ENCODE data around the gene AANAT. TPM values are rescaled to one million over a fixed set of nuclear protein-coding genes. Genes with fewer than 3 reads are reported as not detected.

The AANAT gene
- polyA plus RNA-seq, 6 donors from 2014 or later = 0.24 to 1.2 (median 0.43) TPM; not detected in 3

- no peaks in the 10 kb centered on the region for H3K9me3 Mint-ChIP-seq
- H3K4me1 Mint-ChIP-seq = peaks cover 65 to 91% (median 70%) of the 10 kb centered on the region in 3 donors
- ATAC-seq (ENCODE audit: low read depth in 2 of 2) = peak; percentile 61 to 64
- H3K27ac Mint-ChIP-seq = peak overlapping the region; percentile 49 to 96 (median 76)
- peak overlapping the region; percentile 2 to 86 (median 64) for H3K4me3 Mint-ChIP-seq
- H3K36me3 Mint-ChIP-seq = peaks cover 0 to 6% of the 10 kb centered on the region in 2 donors
- DNase-seq = no peak
- H3K27me3 Mint-ChIP-seq = no peaks in the 10 kb centered on the region
Measured at GRCh38 chr17:76433693-76434092, 33.7 kb upstream of the AANAT start.

- Mint-ChIP-seq H3K4me1 (peaks cover 70 to 93% (median 75%) of the 10 kb centered on the region in 3 donors), H3K36me3 (peaks cover 0 to 4% of the 10 kb centered on the region in 2 donors)
- no peak for ATAC-seq (ENCODE audit: low read depth in 2 of 2)
Measured at GRCh38 chr17:76434870-76435269, 32.5 kb upstream of the AANAT start.

GRCh38 chr17:76435751-76436150 is 31.7 kb upstream of the AANAT start:
- ATAC-seq (ENCODE audit: low read depth in 2 of 2) (no peak), DNase-seq (no peak)
- no peak overlapping the region for H3K4me3 Mint-ChIP-seq
- H3K4me1 Mint-ChIP-seq = peaks cover 73 to 91% (median 79%) of the 10 kb centered on the region in 3 donors
- no peaks in the 10 kb centered on the region for H3K36me3 Mint-ChIP-seq
- H3K27ac Mint-ChIP-seq = peak overlapping the region in 2 of 6 donors; percentile 62 to 70
- no peaks in the 10 kb centered on the region for H3K9me3 Mint-ChIP-seq
- no peaks in the 10 kb centered on the region for H3K27me3 Mint-ChIP-seq

More at GRCh38 chr17:76434870-76435269, 32.5 kb upstream of the AANAT start:
- H3K9me3 Mint-ChIP-seq = no peaks in the 10 kb centered on the region
- H3K27me3 Mint-ChIP-seq = no peaks in the 10 kb centered on the region
- peak overlapping the region in 3 of 8 donors; percentile 1 to 52 (median 47) for H3K4me3 Mint-ChIP-seq
- DNase-seq = no peak
- peak overlapping the region in 5 of 6 donors; percentile 32 to 95 (median 69) for H3K27ac Mint-ChIP-seq

GRCh38 chr17:76437467-76438402 is 29.7 kb upstream of the AANAT start:
- H3K9me3 Mint-ChIP-seq = no peaks in the 10 kb centered on the region
- peak overlapping the region in 2 of 6 donors; percentile 62 to 86 for H3K27ac Mint-ChIP-seq
- H3K36me3 Mint-ChIP-seq = no peaks in the 10 kb centered on the region
- DNase-seq = no peak
- no peaks in the 10 kb centered on the region for H3K27me3 Mint-ChIP-seq
- ATAC-seq (ENCODE audit: low read depth in 2 of 2) = no peak
- peak overlapping the region in 1 of 8 donors; percentile 10 for H3K4me3 Mint-ChIP-seq
- H3K4me1 Mint-ChIP-seq = peaks cover 79 to 91% (median 88%) of the 10 kb centered on the region in 3 donors

- no peaks in the 10 kb centered on the region for H3K36me3 Mint-ChIP-seq
- H3K9me3 Mint-ChIP-seq = no peaks in the 10 kb centered on the region
- ATAC-seq (ENCODE audit: low read depth in 2 of 2) (no peak), DNase-seq (no peak)
- H3K27ac Mint-ChIP-seq = peak overlapping the region in 1 of 6 donors; percentile 49
- peaks cover 78 to 91% (median 88%) of the 10 kb centered on the region in 3 donors for H3K4me1 Mint-ChIP-seq
- H3K27me3 Mint-ChIP-seq = no peaks in the 10 kb centered on the region
- peak overlapping the region in 1 of 8 donors; percentile 51 for H3K4me3 Mint-ChIP-seq
Measured at GRCh38 chr17:76438906-76439305, 28.5 kb upstream of the AANAT start.

- H3K27ac Mint-ChIP-seq = peak overlapping the region in 1 of 6 donors; percentile 5
- ATAC-seq (ENCODE audit: low read depth in 2 of 2) (no peak), DNase-seq (no peak)
- no peaks in the 10 kb centered on the region for H3K9me3 Mint-ChIP-seq
- no peaks in the 10 kb centered on the region for H3K27me3 Mint-ChIP-seq
- peak overlapping the region in 3 of 8 donors; percentile 22 to 61 (median 51) for H3K4me3 Mint-ChIP-seq
- peaks cover 78 to 91% (median 88%) of the 10 kb centered on the region in 3 donors for H3K4me1 Mint-ChIP-seq
- no peaks in the 10 kb centered on the region for H3K36me3 Mint-ChIP-seq
Measured at GRCh38 chr17:76439314-76439928, 28.0 kb upstream of the AANAT start.

- Mint-ChIP-seq H3K9me3 (no peaks in the 10 kb centered on the region), H3K4me1 (peaks cover 80 to 92% (median 89%) of the 10 kb centered on the region in 3 donors), H3K27ac (peak overlapping the region in 2 of 6 donors; percentile 20 to 49), H3K4me3 (peak overlapping the region in 1 of 8 donors; percentile 9), H3K36me3 (no peaks in the 10 kb centered on the region), H3K27me3 (no peaks in the 10 kb centered on the region)
- ATAC-seq (ENCODE audit: low read depth in 2 of 2) = no peak
- DNase-seq = no peak
Measured at GRCh38 chr17:76440751-76441362, 26.5 kb upstream of the AANAT start.

- peaks cover 83 to 94% (median 92%) of the 10 kb centered on the region in 3 donors for H3K4me1 Mint-ChIP-seq
- DNase-seq (no peak), ATAC-seq (ENCODE audit: low read depth in 2 of 2) (no peak)
- H3K36me3 Mint-ChIP-seq = no peaks in the 10 kb centered on the region
- no peaks in the 10 kb centered on the region for H3K27me3 Mint-ChIP-seq
- H3K9me3 Mint-ChIP-seq = no peaks in the 10 kb centered on the region
- H3K27ac Mint-ChIP-seq = peak overlapping the region in 1 of 6 donors; percentile 67
- H3K4me3 Mint-ChIP-seq = peak overlapping the region in 3 of 8 donors; percentile 27 to 37 (median 35)
Measured at GRCh38 chr17:76441686-76442340, 25.6 kb upstream of the AANAT start.

- Mint-ChIP-seq H3K27me3 (no peaks in the 10 kb centered on the region), H3K36me3 (no peaks in the 10 kb centered on the region), H3K27ac (peak overlapping the region in 3 of 6 donors; percentile 52 to 60 (median 56)), H3K4me1 (peaks cover 90 to 99% (median 94%) of the 10 kb centered on the region in 3 donors), H3K9me3 (no peaks in the 10 kb centered on the region), H3K4me3 (peak overlapping the region in 3 of 8 donors; percentile 37 to 75 (median 73))
- DNase-seq (no peak), ATAC-seq (ENCODE audit: low read depth in 2 of 2) (no peak)
Measured at GRCh38 chr17:76442341-76443338, 24.8 kb upstream of the AANAT start.

- Mint-ChIP-seq H3K36me3 (no peaks in the 10 kb centered on the region), H3K4me1 (peaks cover 87 to 96% (median 94%) of the 10 kb centered on the region in 3 donors), H3K27ac (peak overlapping the region in 4 of 6 donors; percentile 28 to 69 (median 54)), H3K4me3 (peak overlapping the region in 7 of 8 donors; percentile 7 to 64 (median 40)), H3K27me3 (no peaks in the 10 kb centered on the region), H3K9me3 (no peaks in the 10 kb centered on the region)
- ATAC-seq (ENCODE audit: low read depth in 2 of 2) = no peak
- no peak for DNase-seq
Measured at GRCh38 chr17:76444518-76445311, 22.7 kb upstream of the AANAT start.

GRCh38 chr17:76445697-76446448 is 21.5 kb upstream of the AANAT start:
- Mint-ChIP-seq H3K27ac (peak overlapping the region in 2 of 6 donors; percentile 27 to 54), H3K27me3 (no peaks in the 10 kb centered on the region), H3K4me1 (peaks cover 81 to 95% (median 94%) of the 10 kb centered on the region in 3 donors), H3K9me3 (no peaks in the 10 kb centered on the region), H3K4me3 (peak overlapping the region in 4 of 8 donors; percentile 17 to 62 (median 37)), H3K36me3 (no peaks in the 10 kb centered on the region)
- no peak for DNase-seq
- no peak for ATAC-seq (ENCODE audit: low read depth in 2 of 2)

Measured in naive B cell (primary cell).